IPS DF 6.9 (cell line): ENCODE data around the gene MTCH1.

Experiments
- DNase-seq: peaks from one replicate; pipeline ENCODE4 v3.0.0-alpha.2; 2013; ENCODE audit warnings: low read depth, low spot score
- H3K27ac ChIP-seq: one replicate; pipeline ENCODE4 v1.5.1; 2013; ENCODE audit warnings: low read length, control low read depth
- H3K27me3 ChIP-seq: 2 replicates; pipeline ENCODE4 v1.6.1; 2013; ENCODE audit warnings: mild to moderate bottlenecking, low read length; ENCODE audit not compliant: control insufficient read depth, insufficient read depth
- H3K36me3 ChIP-seq: 2 replicates; pipeline ENCODE4 v1.6.1; 2013; ENCODE audit warnings: low read length; ENCODE audit not compliant: control insufficient read depth, insufficient read depth
- H3K4me1 ChIP-seq: 2 replicates; pipeline ENCODE4 v1.6.1; 2013; ENCODE audit warnings: low read length; ENCODE audit not compliant: control insufficient read depth, insufficient read depth
- H3K4me3 ChIP-seq: 2 replicates; pipeline ENCODE4 v1.5.1; 2013; ENCODE audit warnings: mild to moderate bottlenecking, low read length
- H3K9me3 ChIP-seq: 2 replicates; pipeline ENCODE4 v1.6.1; 2013; ENCODE audit warnings: low read length, inconsistent platforms; ENCODE audit not compliant: control insufficient read depth, insufficient read depth
- WGBS: extraction: QIAGEN DNeasy Blood & Tissue Kit; methylation state at CpG from one replicate; pipeline ENCODE4 v1.1.7; 2013; ENCODE audit warnings: mixed read lengths, missing lambda C conversion rate; ENCODE audit not compliant: insufficient read length, insufficient coverage; 5-methylcytosine and 5-hydroxymethylcytosine counted together

MTCH1 gene

GRCh38 chr6:36967757-36968156 is 18.2 kb downstream of the MTCH1 start:
- peaks cover 46% of the 10 kb centered on the region for H3K36me3 ChIP-seq

GRCh38 chr6:36967301-36967700 is 18.7 kb downstream of the MTCH1 start:
- peaks cover 4% of the 10 kb centered on the region; the same call in 1 of the 2 replicates for H3K4me1 ChIP-seq
- H3K27me3 ChIP-seq: no peaks in the 10 kb centered on the region
- peaks cover 43% of the 10 kb centered on the region for H3K36me3 ChIP-seq
- H3K4me3 ChIP-seq: no peak overlapping the region
- H3K27ac ChIP-seq: no peak overlapping the region
- WGBS: no CpG with 5 or more reads among the region's 3 CpGs
- no peaks in the 10 kb centered on the region for H3K9me3 ChIP-seq
- no peak for DNase-seq

More at GRCh38 chr6:36967757-36968156, 18.2 kb downstream of the MTCH1 start:
- Histone ChIP-seq H3K9me3 (no peaks in the 10 kb centered on the region), H3K27me3 (no peaks in the 10 kb centered on the region), H3K4me3 (no peak overlapping the region), H3K4me1 (peaks cover 4% of the 10 kb centered on the region; the same call in 1 of the 2 replicates), H3K27ac (no peak overlapping the region)
- DNase-seq: no peak
- no CpG with 5 or more reads among the region's 4 CpGs for WGBS

DNA sequence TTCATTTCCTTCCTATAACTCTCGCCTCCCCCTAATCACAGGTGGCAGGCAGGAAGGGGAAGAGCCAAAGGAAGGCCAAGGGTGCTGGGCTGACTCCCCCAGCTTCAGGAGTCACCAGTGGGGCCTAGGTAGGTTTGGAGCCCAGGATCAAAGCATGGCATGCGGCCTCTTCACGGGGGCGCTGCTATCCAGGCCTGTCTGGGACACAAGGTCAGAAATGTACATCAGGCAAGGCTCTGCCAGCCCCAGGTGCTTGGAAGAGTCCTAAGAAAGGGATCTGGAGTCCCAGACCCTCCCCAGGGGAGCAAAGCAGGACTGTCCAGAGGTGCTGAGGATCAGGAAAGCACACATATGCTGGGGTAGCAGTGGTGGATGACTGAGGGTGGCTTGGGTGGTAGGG is 21.1 kb downstream of the MTCH1 start:
- Histone ChIP-seq H3K9me3 (no peaks in the 10 kb centered on the region), H3K36me3 (peaks cover 21% of the 10 kb centered on the region), H3K27me3 (no peaks in the 10 kb centered on the region), H3K4me1 (peaks cover 4% of the 10 kb centered on the region), H3K4me3 (no peak overlapping the region), H3K27ac (no peak overlapping the region)
- no CpG with 5 or more reads among the region's 4 CpGs for WGBS
- no peak for DNase-seq

GRCh38 chr6:36964349-36964748 is 21.6 kb downstream of the MTCH1 start:
- WGBS: no CpG with 5 or more reads among the region's 6 CpGs
- Histone ChIP-seq H3K36me3 (peaks cover 16% of the 10 kb centered on the region), H3K4me3 (no peak overlapping the region), H3K9me3 (no peaks in the 10 kb centered on the region), H3K27ac (no peak overlapping the region), H3K27me3 (no peaks in the 10 kb centered on the region), H3K4me1 (peaks cover 4% of the 10 kb centered on the region)
- no peak for DNase-seq

GRCh38 chr6:36963451-36964290 is 22.3 kb downstream of the MTCH1 start:
- Histone ChIP-seq H3K27ac (no peak overlapping the region), H3K27me3 (no peaks in the 10 kb centered on the region), H3K4me3 (no peak overlapping the region), H3K36me3 (peaks cover 10% of the 10 kb centered on the region), H3K4me1 (peaks cover 4% of the 10 kb centered on the region), H3K9me3 (no peaks in the 10 kb centered on the region)
- DNase-seq: no peak
- no CpG with 5 or more reads among the region's 11 CpGs for WGBS

DNA sequence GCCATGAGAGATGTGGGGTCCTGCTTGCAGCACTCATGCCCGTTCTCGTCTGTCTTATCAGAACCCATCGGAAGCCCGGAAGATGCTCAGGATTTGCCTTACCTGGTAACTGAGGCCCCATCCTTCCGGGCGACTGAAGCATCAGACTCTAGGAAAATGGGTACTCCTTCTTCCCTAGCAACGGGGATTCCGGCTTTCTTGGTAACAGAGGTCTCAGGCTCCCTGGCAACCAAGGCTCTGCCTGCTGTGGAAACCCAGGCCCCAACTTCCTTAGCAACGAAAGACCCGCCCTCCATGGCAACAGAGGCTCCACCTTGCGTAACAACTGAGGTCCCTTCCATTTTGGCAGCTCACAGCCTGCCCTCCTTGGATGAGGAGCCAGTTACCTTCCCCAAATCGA is 23.1 kb downstream of the MTCH1 start:
- Histone ChIP-seq H3K4me3 (no peak overlapping the region), H3K27ac (no peak overlapping the region), H3K36me3 (peaks cover 4% of the 10 kb centered on the region; the same call in 1 of the 2 replicates), H3K4me1 (peaks cover 4% of the 10 kb centered on the region), H3K9me3 (no peaks in the 10 kb centered on the region), H3K27me3 (no peaks in the 10 kb centered on the region)
- WGBS: no CpG with 5 or more reads among the region's 12 CpGs
- DNase-seq: peak; percentile 85

- no peak overlapping the region for H3K27ac ChIP-seq
- no peaks in the 10 kb centered on the region for H3K36me3 ChIP-seq
- DNase-seq: no peak
- H3K27me3 ChIP-seq: no peaks in the 10 kb centered on the region
- H3K9me3 ChIP-seq: no peaks in the 10 kb centered on the region
- H3K4me3 ChIP-seq: no peak overlapping the region
- H3K4me1 ChIP-seq: peaks cover 4% of the 10 kb centered on the region
- no CpG with 5 or more reads among the region's 40 CpGs for WGBS
These were observed 24.3 kb downstream of the MTCH1 start for GRCh38 chr6:36961441-36962435.

GRCh38 chr6:36959555-36960250 is 26.3 kb downstream of the MTCH1 start:
- H3K4me3 ChIP-seq: no peak overlapping the region
- no peaks in the 10 kb centered on the region for H3K36me3 ChIP-seq
- DNase-seq: no peak
- peaks cover 4% of the 10 kb centered on the region for H3K4me1 ChIP-seq
- no peak overlapping the region for H3K27ac ChIP-seq
- H3K9me3 ChIP-seq: no peaks in the 10 kb centered on the region
- WGBS: no CpG with 5 or more reads among the region's 17 CpGs
- no peaks in the 10 kb centered on the region for H3K27me3 ChIP-seq

GRCh38 chr6:36958775-36959554 is 27.0 kb downstream of the MTCH1 start:
- H3K27me3 ChIP-seq: no peaks in the 10 kb centered on the region
- H3K4me1 ChIP-seq: peaks cover 4% of the 10 kb centered on the region
- H3K4me3 ChIP-seq: no peak overlapping the region
- no CpG with 5 or more reads among the region's 44 CpGs for WGBS
- no peak overlapping the region for H3K27ac ChIP-seq
- DNase-seq: no peak
- no peaks in the 10 kb centered on the region for H3K36me3 ChIP-seq
- H3K9me3 ChIP-seq: no peaks in the 10 kb centered on the region
